Limb (tissue), 2 donors: ENCODE data around the gene SCRN1.

Experiments used
- DNase-seq, 2 donors: peaks; one replicate each; pipeline ENCODE4 v3.0.0-alpha.2; 2016; ENCODE audit errors: extremely low spot score in 2 of 2

SCRN1 gene

GRCh38 chr7:29989257-29989995 is at the start of gene SCRN1:
SCRN1 (minus strand) TSS chr7:29989801; CDS start chr7:29969067, 20,734 bp downstream.
- DNase-seq = peak; percentile 49 to 87

GRCh38 chr7:30038196-30038980 is 48.8 kb upstream of the SCRN1 start:
- DNase-seq = no peak

- no peak for DNase-seq
These were observed 46.6 kb upstream of the SCRN1 start for GRCh38 chr7:30036220-30036619.

GRCh38 chr7:30034501-30034900 is 44.9 kb upstream of the SCRN1 start:
- DNase-seq = no peak

- DNase-seq = no peak
These were observed 42.9 kb upstream of the SCRN1 start for GRCh38 chr7:30032310-30033125.

GRCh38 chr7:30029696-30030095 is 40.1 kb upstream of the SCRN1 start:
- DNase-seq = no peak

GRCh38 chr7:30028749-30029635 is 39.4 kb upstream of the SCRN1 start:
- DNase-seq = no peak

- peak; percentile 78 to 96 for DNase-seq
These were observed 38.7 kb upstream of the SCRN1 start, which contains the start of gene PLEKHA8 for GRCh38 chr7:30028216-30028748. PLEKHA8 (plus strand) TSS chr7:30028412; CDS start chr7:30028763, 351 bp downstream.

- no peak for DNase-seq
These were observed 38.2 kb upstream of the SCRN1 start for GRCh38 chr7:30027740-30028215.

- no peak for DNase-seq
These were observed 37.5 kb upstream of the SCRN1 start for GRCh38 chr7:30027065-30027456.

GRCh38 chr7:30026229-30027064 is 36.8 kb upstream of the SCRN1 start, which contains the start of gene FKBP14:
FKBP14 (minus strand) TSS chr7:30026702; CDS start chr7:30026508, 194 bp downstream.
- peak; percentile 96 to 99 for DNase-seq

GRCh38 chr7:30023524-30023923 is 33.9 kb upstream of the SCRN1 start:
- no peak for DNase-seq

GRCh38 chr7:30022991-30023390 is 33.4 kb upstream of the SCRN1 start:
- DNase-seq = no peak

- no peak for DNase-seq
These were observed 30.9 kb upstream of the SCRN1 start for GRCh38 chr7:30020535-30020934.

GRCh38 chr7:30019960-30020359 is 30.4 kb upstream of the SCRN1 start:
- DNase-seq = no peak

GRCh38 chr7:30019387-30019786 is 29.8 kb upstream of the SCRN1 start:
- DNase-seq = no peak

GRCh38 chr7:30018451-30018850 is 28.9 kb upstream of the SCRN1 start:
- no peak for DNase-seq

- no peak for DNase-seq
These were observed 23.2 kb upstream of the SCRN1 start for GRCh38 chr7:30012757-30013156.

GRCh38 chr7:30010021-30010420 is 20.4 kb upstream of the SCRN1 start:
- DNase-seq = no peak
